Hematopoietic multipotent progenitor cell treated with erythropoietin and hydrocortisone succinate and interleukin-3 and kit ligand, for 4 days (in vitro differentiated cells): ENCODE results near the gene NELFE.
"Not testable (repeated sequence)": the region's sequence is repeated elsewhere in the genome, so short reads cannot be mapped to it uniquely, and the experiment has no call there.

Experiments
- DNase-seq: peaks from one replicate; pipeline ENCODE4 v3.0.0-alpha.2; 2015

The NELFE gene

GRCh38 chr6:31948306-31948705 is 10.5 kb downstream of the NELFE start:
- no peak for DNase-seq

- DNase-seq, result no peak
Measured at GRCh38 chr6:31947864-31948263, 10.9 kb downstream of the NELFE start.

GRCh38 chr6:31947070-31947675 is 11.6 kb downstream of the NELFE start:
- DNase-seq, result no peak

GRCh38 chr6:31946370-31946885 is 12.3 kb downstream of the NELFE start:
- no peak for DNase-seq

- DNase-seq, result no peak
Measured at GRCh38 chr6:31945507-31946369, 13.0 kb downstream of the NELFE start, which contains the start of gene CFB. TSS of gene CFB (plus strand) at chr6:31946095. CDS start at chr6:31946222, 127 bp downstream.

GRCh38 chr6:31945154-31945506 is 13.6 kb downstream of the NELFE start:
- no peak for DNase-seq

GRCh38 chr6:31943742-31944141 is 15.0 kb downstream of the NELFE start:
- DNase-seq, result no peak

- DNase-seq, result no peak
Measured at GRCh38 chr6:31940256-31940664, 18.5 kb downstream of the NELFE start.

GRCh38 chr6:31935823-31936222 is 22.9 kb downstream of the NELFE start:
- DNase-seq, result no peak

GRCh38 chr6:31935021-31935420 is 23.8 kb downstream of the NELFE start:
- no peak for DNase-seq

- DNase-seq, result no peak
Measured at GRCh38 chr6:31933537-31933936, 25.2 kb downstream of the NELFE start.

GRCh38 chr6:31932137-31932536 is 26.6 kb downstream of the NELFE start:
- not testable (repeated sequence) for DNase-seq

GRCh38 chr6:31930962-31931361 is 27.8 kb downstream of the NELFE start:
- DNase-seq, result no peak

- no peak for DNase-seq
Measured at GRCh38 chr6:31928672-31928939, 30.2 kb downstream of the NELFE start.

GRCh38 chr6:31927863-31928671 is 30.7 kb downstream of the NELFE start:
- no peak for DNase-seq

GRCh38 chr6:31927242-31927862 is 31.4 kb downstream of the NELFE start, which contains the start of gene C2:
TSS of gene C2 (plus strand) at chr6:31927717. CDS start at chr6:31927753, 36 bp downstream.
- no peak for DNase-seq

- DNase-seq, result peak; percentile 58
Measured at GRCh38 chr6:31922942-31923341, 35.8 kb downstream of the NELFE start.

- DNase-seq, result no peak
Measured at GRCh38 chr6:31920811-31921210, 38.0 kb downstream of the NELFE start.

GRCh38 chr6:31919624-31920303 is 39.0 kb downstream of the NELFE start:
- peak; percentile 30 for DNase-seq

- DNase-seq, result no peak
Measured at GRCh38 chr6:31918069-31918720, 40.6 kb downstream of the NELFE start.

GRCh38 chr6:31915756-31916155 is 43.0 kb downstream of the NELFE start:
- DNase-seq, result no peak

GRCh38 chr6:31915351-31915750 is 43.4 kb downstream of the NELFE start:
- DNase-seq, result no peak
